HG02588 (cell line): Measurements from ENCODE around the gene KHDRBS2.

Source experiments
- ATAC-seq: cut with Tn5 transposase; IDR thresholded peaks from one replicate; pipeline ENCODE4 v1.9.1; 2021; ENCODE audit warnings: mild to moderate bottlenecking, moderate library complexity; ENCODE audit not compliant: unreplicated experiment

Gene KHDRBS2

GRCh38 chr6:62285612-62286469, at the start of gene KHDRBS2:
TSS of gene KHDRBS2 (minus strand) at chr6:62286225.
- peak; percentile 100 for ATAC-seq

GRCh38 chr6:62328607-62329006, 42.6 kb upstream of the KHDRBS2 start:
- no peak for ATAC-seq

GRCh38 chr6:62324834-62325233, 38.8 kb upstream of the KHDRBS2 start:
- ATAC-seq = no peak

GRCh38 chr6:62323818-62324431, 37.9 kb upstream of the KHDRBS2 start:
- no peak for ATAC-seq

DNA sequence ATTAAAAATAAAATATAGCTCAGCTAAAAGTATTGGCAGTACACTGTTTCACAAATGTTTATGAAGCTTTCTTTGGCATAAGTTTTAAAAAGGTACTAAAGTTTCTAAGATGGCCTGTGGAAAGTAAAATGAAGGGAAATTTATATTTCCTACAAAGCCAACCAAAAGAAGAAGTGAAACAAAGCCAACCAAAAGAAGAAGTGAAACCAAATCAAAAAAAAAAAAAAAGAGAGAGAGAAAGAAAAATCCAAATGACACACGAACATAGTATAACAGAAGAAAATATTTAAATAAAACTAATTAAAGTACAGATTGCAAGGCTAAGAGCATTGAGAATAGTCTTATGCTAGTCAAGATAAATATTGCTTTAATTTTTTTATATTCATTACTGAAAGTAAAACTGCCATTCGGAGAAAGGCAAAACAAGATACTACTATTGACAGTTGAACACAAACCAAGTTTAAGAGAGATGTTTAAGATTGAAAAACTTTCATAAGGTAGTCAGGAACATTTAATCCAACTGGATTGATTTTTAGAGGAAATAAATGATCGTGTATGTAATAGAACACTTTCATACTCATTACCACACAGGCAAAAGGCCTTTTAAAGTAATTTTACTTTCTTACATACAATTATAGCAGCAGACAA, 12.8 kb upstream of the KHDRBS2 start:
- peak; percentile 95 for ATAC-seq

GRCh38 chr6:62296541-62296940, 10.5 kb upstream of the KHDRBS2 start:
- ATAC-seq = no peak

DNA sequence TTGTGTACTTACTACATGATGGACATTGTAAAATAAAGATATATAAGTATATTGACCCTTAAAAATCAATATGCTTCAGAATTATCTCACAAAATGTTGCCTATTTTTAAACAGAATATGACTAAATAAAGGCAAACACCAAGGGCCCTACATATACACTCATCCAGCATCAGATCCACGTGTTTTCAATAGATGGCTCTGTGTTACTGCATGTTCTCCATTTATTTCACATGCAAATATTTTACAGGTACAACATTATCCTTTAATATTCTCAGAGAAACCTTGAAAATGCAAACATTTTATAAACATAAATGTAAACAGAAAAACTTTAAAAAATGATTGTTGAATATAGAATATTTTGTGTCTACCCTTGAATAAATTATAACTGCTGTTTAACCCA, 2.9 kb upstream of the KHDRBS2 start:
- no peak for ATAC-seq

DNA sequence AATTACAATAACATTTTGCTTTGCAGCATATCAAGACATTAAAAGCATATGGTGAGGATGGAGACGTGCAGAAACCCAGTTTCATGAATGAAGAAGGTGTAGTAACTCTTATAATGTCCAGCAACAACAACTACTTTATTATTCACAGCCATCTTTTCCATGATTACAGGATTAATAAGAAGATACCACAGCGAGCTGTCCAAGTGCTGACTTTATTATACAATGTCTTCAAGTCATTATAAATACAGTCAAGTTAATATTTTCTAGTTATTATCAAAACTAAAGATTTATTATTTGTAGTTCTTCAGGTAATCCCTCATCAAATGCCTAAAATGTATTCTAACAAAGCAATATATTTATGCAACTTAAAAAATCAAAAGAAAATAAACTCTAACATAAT, 2.5 kb upstream of the KHDRBS2 start:
- no peak for ATAC-seq

DNA sequence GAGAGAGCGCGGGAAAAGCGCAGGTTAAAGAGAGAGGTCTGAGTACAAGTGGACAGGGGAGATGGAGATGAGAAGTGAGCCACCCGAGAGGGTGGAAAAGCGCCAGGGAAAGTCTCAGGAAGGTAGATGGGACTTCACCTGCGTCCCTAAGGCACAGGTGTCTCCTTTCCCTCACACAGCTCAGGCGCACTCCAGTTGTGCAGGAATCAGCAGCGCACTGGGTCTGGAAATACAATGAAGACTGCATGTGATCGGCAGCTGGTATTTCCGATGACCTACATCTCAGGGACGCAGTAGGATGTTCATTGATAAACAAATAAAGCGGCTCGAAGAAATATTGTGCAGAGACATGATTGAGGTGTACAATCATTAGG, 432 bp upstream of the KHDRBS2 start:
- ATAC-seq = peak; percentile 5

- ATAC-seq = no peak
Measured at GRCh38 chr6:62284725-62285124, 1.3 kb downstream of the KHDRBS2 start.

- ATAC-seq = no peak
Measured at GRCh38 chr6:62283796-62284411, 2.1 kb downstream of the KHDRBS2 start.

DNA sequence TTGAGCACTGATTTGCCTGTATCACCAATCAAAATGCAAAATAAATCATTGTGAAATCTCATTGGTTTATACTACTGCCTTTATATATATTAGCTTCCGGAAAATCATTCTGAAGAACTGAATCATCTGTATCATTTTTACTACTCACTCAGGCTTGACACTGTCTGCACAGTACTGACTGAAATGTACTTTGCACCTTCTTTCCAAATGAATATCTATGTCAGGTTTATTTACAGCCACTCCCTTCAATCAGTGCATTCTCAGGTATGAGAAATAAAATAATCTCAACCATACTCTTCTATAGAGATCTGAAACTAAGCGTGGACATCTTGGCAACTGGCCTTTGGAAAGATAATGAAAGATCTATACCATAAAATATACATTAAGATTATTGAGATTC, 2.7 kb downstream of the KHDRBS2 start:
- no peak for ATAC-seq

DNA sequence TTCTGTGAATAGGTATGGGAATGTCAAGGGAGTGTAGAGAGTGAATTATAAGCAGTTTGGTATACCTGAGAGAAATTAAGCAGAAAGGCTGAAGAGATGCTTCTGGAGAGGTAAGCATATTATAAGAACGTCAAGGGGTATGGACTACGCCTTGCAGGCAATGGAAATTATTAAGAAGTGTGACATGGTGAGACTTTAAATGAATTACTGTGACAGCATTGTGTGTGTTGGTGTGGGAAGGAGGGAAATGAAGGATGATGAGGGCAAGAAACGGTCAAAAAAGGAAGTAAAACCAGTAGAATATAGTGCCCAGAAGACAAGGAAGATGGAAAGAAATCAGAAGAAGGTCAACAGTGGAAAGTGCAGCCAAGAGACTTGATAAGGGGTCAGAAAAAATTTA, 5.9 kb downstream of the KHDRBS2 start:
- no peak for ATAC-seq

- ATAC-seq = no peak
Measured at GRCh38 chr6:62272114-62272513, 13.9 kb downstream of the KHDRBS2 start.

- ATAC-seq = no peak
Measured at GRCh38 chr6:62265906-62266525, 20.0 kb downstream of the KHDRBS2 start.

DNA sequence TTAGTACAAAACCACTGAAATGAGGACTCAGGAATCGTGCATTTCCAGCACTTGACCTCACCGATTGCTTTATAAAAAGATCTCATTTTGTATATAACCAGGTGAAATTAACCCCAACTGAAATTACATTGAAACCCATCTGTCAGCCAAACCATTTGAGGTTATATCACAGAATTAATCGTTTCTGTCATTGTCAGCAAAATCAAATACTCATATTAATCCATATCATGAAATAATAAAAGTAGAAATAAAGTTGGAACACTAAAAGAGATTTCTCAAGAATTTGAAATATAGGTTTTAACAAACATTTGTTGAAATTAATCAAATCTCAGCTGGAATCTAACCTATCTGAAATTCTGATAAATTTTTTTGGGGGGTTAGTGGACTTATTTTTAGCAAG, 23.7 kb downstream of the KHDRBS2 start:
- no peak for ATAC-seq

DNA sequence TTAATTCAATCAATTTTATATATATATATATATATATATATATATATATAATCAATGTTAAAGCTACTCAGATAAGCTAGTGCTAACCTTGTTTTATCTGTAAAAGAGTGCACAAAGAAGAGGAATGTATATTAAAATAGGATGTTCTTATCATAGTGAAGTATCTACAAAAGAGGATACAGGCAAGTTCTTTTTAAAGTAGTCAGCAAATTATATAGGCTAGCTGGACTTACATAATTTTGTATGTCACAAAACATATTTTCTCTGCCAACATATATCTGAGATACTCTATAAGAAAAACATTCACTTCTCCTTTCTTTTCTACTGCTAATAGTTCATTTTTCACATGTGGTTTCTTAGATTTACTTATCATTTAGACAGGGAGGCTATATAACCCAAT, 39.9 kb downstream of the KHDRBS2 start:
- ATAC-seq = no peak

DNA sequence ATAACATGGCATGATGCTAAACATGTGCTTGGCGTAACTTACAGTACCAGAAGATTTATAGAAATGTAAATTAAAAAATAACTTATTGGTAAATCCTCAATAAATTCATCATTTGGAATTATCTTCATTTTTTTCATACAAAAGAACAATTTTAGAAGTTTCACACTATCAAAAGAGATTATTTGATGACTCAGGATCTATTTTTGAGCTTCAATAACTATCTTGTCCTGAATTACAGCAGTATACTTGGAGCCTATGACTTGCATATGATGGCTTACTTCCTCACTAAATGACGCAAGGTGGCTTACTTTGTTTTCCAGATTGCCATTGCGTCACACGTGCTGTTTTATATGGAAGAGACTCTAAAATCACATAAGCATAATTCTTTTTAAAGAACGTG, 49.2 kb downstream of the KHDRBS2 start:
- ATAC-seq = no peak

DNA sequence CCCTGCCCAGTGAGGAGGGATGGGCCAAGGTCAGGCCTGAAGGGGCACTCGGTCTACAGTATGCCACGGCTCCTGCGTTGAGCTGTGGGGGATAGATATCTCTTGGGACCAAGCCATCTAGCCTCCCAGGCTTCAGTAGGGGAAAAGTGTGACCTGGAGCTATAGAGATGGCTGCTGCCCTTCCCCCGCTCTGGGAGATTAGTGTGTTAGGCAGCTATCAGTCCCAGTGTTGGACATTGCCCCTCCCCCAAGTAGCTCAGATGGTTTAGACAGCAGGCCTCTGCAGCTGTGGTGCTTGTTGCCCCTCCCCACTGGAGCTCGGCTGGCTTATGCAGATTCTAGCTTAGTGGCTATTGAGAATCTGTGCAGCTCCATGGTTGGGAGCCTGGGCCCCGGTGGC, 56.8 kb downstream of the KHDRBS2 start:
- ATAC-seq = no peak

DNA sequence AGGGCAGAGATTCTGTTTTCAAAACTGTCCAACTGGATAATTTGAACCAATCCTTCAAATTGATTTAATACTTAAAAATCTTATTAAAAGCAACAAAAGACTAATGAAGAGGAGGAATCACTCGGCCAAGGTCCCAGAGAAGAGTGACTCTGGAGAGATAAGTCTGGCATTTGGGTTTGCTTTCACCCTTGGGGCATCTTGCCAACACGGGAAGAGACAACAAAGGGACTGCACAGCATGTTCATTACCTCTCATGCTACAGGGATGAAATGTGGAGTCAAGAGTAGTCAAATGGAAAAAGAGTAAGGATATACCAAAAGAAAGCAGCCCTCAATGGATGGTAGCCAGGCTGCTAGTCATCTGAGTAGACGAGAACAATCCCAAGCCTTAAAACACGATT, 68.2 kb downstream of the KHDRBS2 start:
- no peak for ATAC-seq

DNA sequence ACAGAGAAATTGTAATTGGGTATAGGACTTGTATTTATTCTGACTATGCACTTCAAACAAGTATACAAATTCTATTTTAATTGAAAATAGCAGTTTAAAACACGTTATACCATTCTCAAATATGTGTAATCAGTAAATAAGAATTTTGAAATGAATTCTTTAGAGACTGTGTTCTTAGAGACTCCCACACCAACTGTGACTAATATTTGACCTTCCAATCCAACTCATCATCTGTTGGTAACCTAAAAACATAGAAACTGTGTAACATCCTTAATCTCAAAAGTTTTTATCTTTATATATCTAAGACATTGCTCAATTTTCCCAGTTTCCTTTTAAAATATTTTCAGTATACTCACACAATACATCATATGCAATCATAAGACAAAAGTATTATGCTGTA, 83.9 kb downstream of the KHDRBS2 start:
- no peak for ATAC-seq
